DMS79 treated with DMSO at 0.1 percent for 48 hours (cell line): ENCODE results near the gene LPCAT3.

Experiments used
- DNase-seq: peaks from one replicate; lab custom pipeline; 2025; lab: John Stamatoyannopoulos, UW

LPCAT3 gene

DNA sequence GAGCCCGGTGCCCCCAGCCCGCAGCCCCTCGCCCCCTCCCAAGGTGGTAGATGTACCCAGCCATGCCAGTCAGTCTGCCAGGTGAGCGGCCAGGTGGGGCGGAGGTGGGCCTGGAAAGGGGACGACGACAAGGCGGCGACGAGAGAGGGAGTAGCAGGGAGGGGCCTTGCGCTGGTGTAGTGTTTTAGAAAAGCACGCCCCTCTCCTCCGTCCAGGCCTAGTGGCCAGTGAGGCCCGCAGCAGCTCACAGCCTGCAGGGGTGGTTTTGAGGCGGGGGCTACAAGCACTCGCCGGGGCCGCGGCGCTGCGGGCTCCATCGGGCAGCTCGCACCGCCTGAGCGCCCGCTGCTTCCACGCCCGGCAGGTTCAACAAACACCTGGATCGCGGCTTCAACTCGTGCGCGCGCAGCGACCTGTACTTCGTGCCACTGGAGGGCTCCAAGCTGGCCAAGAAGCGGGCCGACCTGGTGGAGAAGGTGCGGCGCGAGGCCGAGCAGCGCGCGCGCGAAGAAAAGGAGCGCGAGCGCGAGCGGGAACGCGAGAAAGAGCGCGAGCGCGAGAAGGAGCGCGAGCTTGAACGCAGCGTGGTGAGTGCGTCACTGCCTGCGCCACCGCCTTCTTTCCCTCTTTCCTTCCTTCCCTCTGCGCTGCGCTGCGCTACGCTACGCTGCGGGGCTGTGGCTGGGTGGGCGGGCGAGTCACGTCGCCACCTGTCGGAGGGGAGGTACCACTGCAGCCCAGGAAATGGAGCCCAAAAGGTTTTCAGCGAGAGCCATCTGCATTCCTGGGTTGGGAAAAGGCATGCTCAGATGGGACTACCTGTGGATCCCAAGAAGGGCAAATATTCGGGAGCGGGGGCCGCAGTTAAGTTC lies 80.6 kb downstream of the LPCAT3 start:
- peak; percentile 94 for DNase-seq

DNA sequence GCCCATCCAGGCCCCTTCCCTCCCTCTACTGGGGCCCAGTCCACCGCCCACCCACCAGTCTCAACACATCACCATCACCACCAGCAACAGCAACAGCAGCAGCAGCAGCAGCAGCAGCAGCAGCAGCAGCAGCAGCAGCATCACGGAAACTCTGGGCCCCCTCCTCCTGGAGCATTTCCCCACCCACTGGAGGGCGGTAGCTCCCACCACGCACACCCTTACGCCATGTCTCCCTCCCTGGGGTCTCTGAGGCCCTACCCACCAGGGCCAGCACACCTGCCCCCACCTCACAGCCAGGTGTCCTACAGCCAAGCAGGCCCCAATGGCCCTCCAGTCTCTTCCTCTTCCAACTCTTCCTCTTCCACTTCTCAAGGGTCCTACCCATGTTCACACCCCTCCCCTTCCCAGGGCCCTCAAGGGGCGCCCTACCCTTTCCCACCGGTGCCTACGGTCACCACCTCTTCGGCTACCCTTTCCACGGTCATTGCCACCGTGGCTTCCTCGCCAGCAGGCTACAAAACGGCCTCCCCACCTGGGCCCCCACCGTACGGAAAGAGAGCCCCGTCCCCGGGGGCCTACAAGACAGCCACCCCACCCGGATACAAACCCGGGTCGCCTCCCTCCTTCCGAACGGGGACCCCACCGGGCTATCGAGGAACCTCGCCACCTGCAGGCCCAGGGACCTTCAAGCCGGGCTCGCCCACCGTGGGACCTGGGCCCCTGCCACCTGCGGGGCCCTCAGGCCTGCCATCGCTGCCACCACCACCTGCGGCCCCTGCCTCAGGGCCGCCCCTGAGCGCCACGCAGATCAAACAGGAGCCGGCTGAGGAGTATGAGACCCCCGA lies 81.4 kb downstream of the LPCAT3 start:
- DNase-seq = no peak

DNA sequence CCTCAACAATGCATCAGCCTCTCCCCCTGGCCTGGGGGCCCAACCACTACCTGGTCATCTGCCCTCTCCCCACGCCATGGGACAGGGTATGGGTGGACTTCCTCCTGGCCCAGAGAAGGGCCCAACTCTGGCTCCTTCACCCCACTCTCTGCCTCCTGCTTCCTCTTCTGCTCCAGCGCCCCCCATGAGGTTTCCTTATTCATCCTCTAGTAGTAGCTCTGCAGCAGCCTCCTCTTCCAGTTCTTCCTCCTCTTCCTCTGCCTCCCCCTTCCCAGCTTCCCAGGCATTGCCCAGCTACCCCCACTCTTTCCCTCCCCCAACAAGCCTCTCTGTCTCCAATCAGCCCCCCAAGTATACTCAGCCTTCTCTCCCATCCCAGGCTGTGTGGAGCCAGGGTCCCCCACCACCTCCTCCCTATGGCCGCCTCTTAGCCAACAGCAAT lies 82.1 kb downstream of the LPCAT3 start:
- no peak for DNase-seq

DNA sequence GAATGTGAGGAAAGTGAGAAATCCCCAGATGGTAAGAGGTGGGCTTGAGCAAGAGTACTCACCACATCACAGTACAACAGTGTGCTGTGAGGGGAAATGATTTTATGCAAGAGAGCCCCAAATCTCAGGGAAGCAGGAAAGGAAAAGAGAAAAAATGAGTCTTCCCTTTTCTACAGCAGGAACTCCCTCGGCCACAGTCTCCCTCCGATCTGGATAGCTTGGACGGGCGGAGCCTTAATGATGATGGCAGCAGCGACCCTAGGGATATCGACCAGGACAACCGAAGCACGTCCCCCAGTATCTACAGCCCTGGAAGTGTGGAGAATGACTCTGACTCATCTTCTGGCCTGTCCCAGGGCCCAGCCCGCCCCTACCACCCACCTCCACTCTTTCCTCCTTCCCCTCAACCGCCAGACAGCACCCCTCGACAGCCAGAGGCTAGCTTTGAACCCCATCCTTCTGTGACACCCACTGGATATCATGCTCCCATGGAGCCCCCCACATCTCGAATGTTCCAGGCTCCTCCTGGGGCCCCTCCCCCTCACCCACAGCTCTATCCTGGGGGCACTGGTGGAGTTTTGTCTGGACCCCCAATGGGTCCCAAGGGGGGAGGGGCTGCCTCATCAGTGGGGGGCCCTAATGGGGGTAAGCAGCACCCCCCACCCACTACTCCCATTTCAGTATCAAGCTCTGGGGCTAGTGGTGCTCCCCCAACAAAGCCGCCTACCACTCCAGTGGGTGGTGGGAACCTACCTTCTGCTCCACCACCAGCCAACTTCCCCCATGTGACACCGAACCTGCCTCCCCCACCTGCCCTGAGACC lies 82.7 kb downstream of the LPCAT3 start:
- no peak for DNase-seq

DNA sequence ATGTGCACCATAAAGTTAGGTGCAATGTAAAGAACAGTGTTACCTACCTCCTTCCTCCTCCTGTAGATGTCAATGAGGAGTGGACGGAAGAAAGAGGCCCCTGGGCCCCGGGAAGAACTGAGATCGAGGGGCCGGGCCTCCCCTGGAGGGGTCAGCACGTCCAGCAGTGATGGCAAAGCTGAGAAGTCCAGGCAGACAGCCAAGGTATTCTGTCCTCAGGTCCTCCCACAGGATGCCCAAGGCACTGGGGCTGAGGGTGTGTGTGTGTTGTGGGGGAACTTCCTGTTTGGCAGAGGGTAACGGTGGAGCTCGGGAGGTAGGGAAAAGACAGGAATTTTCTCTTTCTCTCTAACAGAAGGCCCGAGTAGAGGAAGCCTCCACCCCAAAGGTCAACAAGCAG lies 84.2 kb downstream of the LPCAT3 start:
- no peak for DNase-seq

DNA sequence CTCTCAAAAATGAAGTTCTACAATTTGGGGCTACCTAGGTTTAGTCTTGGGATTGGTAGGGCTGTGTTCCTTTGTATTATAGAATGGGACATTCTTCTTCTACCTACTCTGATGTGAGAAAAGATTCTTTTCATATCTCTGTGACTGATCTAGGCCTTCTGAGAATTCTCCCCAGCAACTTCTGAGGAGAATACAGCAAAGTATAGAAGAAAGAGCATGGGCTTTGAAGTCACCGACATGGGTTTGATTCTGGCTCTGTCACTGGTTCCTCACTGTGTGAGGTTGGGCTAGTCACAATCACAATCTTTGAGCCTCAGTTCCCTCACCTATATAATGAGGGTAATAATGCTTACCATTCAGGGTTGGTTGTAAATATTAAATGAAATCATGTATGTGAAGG lies 85.5 kb downstream of the LPCAT3 start:
- no peak for DNase-seq

DNA sequence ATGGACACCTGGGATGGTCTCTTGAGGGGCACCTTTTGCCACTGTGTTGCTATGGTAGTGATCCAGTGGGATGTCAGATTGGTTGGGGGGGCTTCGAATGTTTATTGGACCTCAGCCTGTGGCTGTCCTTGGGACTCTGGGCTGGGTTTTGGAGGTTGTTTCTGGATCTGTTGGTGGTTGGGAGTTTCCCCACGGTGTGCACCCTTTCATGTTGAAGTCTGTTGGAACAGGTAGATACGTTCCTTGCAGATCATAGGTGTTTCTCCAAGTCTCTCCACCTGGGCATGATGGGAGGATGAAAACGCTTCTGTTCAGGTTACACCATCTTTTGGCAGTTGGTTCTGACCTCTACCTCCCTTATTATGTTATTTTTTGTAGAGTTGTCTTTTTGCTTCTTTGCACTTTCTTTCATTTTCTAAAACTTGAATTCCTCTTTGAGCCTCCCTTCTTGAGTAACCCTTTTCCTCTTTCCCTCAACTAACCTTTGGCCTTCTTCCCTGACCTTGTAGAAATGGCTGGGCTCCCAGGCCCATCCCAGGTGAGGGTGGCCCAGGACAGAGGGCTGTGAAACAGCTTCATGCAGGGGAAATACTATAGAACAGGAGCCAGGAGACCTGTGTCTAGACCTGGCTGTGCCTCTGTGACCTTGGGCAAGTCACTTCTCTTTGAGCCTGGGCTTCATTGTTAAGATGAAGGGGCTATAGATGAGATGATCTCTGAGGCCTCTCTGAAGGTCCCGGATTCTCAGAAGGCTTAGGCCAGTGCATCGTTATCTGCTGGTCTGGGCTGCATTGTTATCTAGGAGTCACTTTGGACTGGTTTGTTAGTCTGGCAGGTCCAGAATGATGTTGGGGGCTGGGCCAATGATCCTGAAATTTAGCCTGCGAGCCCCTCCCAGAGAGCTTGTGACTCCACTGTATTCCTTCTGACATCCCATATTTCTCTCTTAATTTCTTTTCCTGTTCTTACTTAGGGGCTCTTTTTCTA lies 88.5 kb downstream of the LPCAT3 start:
- no peak for DNase-seq

DNA sequence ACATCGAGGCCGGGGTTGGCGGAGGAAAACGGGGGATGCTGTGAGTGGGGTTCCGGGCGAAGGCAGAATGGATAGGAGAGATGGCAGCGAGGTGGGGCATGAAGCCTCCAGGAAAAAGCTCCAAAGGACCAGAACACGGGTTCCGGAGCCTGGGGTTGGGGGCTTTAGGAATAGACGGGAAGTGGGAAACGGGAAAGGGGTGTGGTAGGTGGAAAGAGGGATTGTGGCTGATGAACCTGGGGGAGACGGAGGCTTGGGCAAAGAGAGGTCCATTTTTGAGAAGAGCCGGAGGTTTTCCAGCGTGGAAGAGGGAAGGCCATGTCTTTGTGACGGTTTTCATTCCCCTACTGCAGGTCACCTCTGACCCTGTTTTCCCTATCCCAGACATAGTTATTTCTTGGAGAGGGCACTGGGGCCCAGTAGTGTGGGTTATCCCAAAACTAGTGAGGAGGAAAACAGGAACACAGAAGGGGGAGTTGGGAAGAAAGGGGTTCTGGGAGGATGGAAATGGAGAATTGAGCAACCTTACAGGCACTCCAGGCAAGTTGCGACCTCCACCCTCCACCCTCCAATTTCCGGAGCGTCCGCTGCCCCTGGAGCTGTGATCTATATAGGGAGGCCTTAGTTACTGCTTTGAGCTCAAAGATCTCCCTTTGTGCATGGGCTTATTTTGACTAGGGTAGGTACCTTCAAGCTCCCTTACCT lies 89.4 kb downstream of the LPCAT3 start:
- peak; percentile 23 for DNase-seq

DNA sequence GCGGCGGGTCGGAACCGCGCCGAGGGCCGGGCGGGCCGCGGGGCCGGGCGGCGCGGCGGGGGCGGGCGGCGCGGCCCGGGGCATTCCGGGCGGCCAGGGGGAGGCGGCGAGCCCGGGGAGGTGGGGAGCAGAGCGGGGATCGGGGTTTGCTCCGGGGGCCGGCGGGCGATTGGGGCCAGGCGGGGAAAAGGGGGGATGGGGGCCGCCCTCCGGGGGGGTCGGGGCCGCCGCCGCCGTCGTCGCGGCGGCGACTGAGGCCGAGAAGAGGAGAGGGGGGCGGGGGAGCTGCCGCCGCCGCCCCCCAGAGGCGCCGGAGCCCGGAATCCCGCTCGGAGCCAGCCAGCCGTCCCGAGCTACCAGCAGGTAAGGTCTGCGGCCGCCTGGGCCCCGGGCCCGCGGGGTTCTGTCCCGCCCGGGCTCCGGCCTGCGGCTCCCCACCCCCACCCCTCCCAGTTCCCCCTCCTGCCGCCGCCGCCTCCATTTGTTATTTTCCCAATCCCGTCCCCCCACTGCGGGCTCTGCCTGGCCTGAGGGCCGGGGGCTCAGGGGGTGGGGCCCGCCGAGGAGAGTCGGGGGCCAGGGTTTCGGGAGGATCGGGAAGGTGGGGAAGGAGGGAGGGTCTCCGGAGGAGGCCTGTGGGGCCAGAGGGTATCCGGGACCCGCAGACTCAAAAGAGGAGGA lies 90.1 kb downstream of the LPCAT3 start:
- DNase-seq = no peak

DNA sequence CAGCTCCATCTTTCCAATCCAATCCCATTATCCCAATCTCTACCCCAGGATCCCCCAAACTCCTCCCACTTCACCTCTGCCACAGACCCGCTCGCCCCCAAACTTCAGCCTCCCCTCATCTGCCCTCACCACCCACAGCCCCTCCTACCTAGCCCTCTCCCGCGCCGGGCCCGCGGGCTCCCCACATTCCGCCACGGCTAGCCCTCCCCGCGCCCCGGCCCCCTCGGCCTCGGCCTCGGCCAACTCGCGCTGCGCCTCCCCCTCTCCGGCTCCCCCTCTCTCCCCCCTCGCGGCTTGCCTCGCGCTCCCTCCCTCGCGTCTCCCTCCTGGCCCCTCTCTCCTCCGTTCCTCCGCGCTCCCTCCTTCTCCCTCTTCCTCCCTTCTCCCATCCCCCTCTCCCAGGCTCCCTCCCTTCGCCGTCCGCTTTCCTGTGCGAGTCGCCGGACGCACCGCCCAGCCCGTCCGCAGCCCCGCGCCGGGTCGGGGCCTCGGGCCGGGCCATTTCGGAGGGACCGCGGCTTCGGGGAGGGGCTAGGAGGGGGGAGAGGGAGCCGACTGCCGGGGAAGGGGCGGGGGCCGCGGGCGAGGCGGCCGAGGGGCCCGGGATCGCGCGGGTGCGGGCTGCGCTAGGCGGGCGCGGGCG lies 90.8 kb downstream of the LPCAT3 start, which contains the start of gene ATN1:
TSS of gene ATN1 (plus strand) at position 581 of the 643 bp plus-strand sequence. CDS start 6,043 bp downstream, outside the sequence.
- peak; percentile 43 for DNase-seq
